ENCODE measurements around the gene LEAP2.

- TF ChIP-seq POLR2A (IDR thresholded peaks at IDR 0.05) (no peak), CTCF (IDR thresholded peaks at IDR 0.05) (no peak)
Measured at GRCh38 chr5:132830436-132831094, 42.9 kb upstream of the LEAP2 start, which contains the start of gene SHROOM1.
